H1 (cell line): Measurements from ENCODE around the gene ATF7IP2. TPM values are rescaled to one million over a fixed set of nuclear protein-coding genes. Genes with fewer than 3 reads are reported as not detected.
"Not testable (repeated sequence)": the region's sequence is repeated elsewhere in the genome, so short reads cannot be mapped to it uniquely, and the experiment has no call there.

ENCODE experiments used
- CTCF ChIA-PET: fragments of 300-600 bp; sonication (Branson Sonifier 250); formaldehyde crosslinking; loops from one replicate; lab custom pipeline; 2021; ENCODE audit not compliant: partially characterized antibody; lab: Charles Lee
- POLR2A ChIA-PET: fragments of 300-600 bp; sonication (Branson Sonifier 250); formaldehyde crosslinking; loops from one replicate; lab custom pipeline; 2021; ENCODE audit warnings: inconsistent platforms; ENCODE audit not compliant: partially characterized antibody; lab: Charles Lee
- DNase-seq, 2 experiments: peaks; one replicate each; pipeline versions ENCODE4 v3.0.0 to v3.0.0-alpha.2; 2010 to 2022; ENCODE audit warnings: low spot score in 2 of 2, low read depth in 1 of 2, mixed read lengths in 1 of 2
- FAIRE-seq: peaks from 2 replicates; lab custom pipeline; 2011; peaks lifted over from hg19 to GRCh38; lab: Jason Lieb, UNC
- H2AFZ ChIP-seq: 2 replicates; pipeline ENCODE4 v1.8.1; 2012; ENCODE audit warnings: low read length, inconsistent platforms
- H2AK5ac ChIP-seq: 2 replicates; pipeline ENCODE4 v1.6.1; 2013; ENCODE audit warnings: low read depth, low read length
- H2BK120ac ChIP-seq: replicated peaks from 2 replicates; pipeline ENCODE3; 2013; ENCODE audit warnings: low read depth, low read length, inconsistent platforms
- H2BK12ac ChIP-seq: 2 replicates; pipeline ENCODE4 v1.6.1; 2013; ENCODE audit warnings: low read depth, low read length
- H2BK15ac ChIP-seq: 2 replicates; pipeline ENCODE4 v1.6.1; 2013; ENCODE audit warnings: low read length
- H2BK20ac ChIP-seq: 2 replicates; pipeline ENCODE4 v1.6.1; 2013; ENCODE audit warnings: low read length
- H2BK5ac ChIP-seq: 2 replicates; pipeline ENCODE4 v1.6.1; 2013; ENCODE audit warnings: low read depth, low read length
- H3K14ac ChIP-seq: 2 replicates; pipeline ENCODE4 v1.6.1; 2013; ENCODE audit warnings: inconsistent platforms; ENCODE audit not compliant: insufficient read length
- H3K18ac ChIP-seq: 2 replicates; pipeline ENCODE4 v1.6.1; 2013; ENCODE audit warnings: low read length; ENCODE audit errors: extremely low read depth
- H3K23ac ChIP-seq: 2 replicates; pipeline ENCODE4 v1.6.1; 2013; ENCODE audit warnings: inconsistent platforms; ENCODE audit not compliant: insufficient read length
- H3K23me2 ChIP-seq: 2 replicates; pipeline ENCODE4 v1.6.1; 2013; ENCODE audit warnings: low read depth, low read length
- H3K27ac ChIP-seq: 2 replicates; pipeline ENCODE4 v1.6.1; 2011; ENCODE audit warnings: low read depth, low read length, inconsistent platforms
- H3K27me3 ChIP-seq, 4 experiments: replicated peaks in 1 of 4; 1 replicate in 1 of 4; 2 replicates in 3 of 4; pipeline versions ENCODE4 v1.6.1 to v1.8.1; 2011 to 2013; ENCODE audit warnings: low read length in 3 of 4, mild to moderate bottlenecking in 3 of 4, inconsistent platforms in 2 of 4, mixed read lengths in 2 of 4, moderate library complexity in 1 of 4; ENCODE audit not compliant: control insufficient read depth in 3 of 4, insufficient read depth in 3 of 4; ENCODE audit errors: extremely low read depth in 1 of 4
- H3K36me3 ChIP-seq, 4 experiments: 2 replicates each; pipeline versions ENCODE4 v1.6.1 to v1.8.1; 2011 to 2013; ENCODE audit warnings: mild to moderate bottlenecking in 4 of 4, low read length in 3 of 4, moderate library complexity in 2 of 4, control low read depth in 1 of 4, inconsistent platforms in 1 of 4; ENCODE audit not compliant: insufficient read depth in 4 of 4, control insufficient read depth in 2 of 4
- H3K4ac ChIP-seq: replicated peaks from 2 replicates; pipeline ENCODE3; 2013; ENCODE audit warnings: low read length, low read depth, mixed read lengths, inconsistent platforms; ENCODE audit not compliant: insufficient read length
- H3K4me1 ChIP-seq, 4 experiments: replicated peaks in 1 of 4; 1 replicate in 1 of 4; 2 replicates in 3 of 4; pipeline versions ENCODE4 v1.6.1 to v1.8.1; 2011 to 2013; ENCODE audit warnings: low read length in 3 of 4, inconsistent platforms in 2 of 4, mixed read lengths in 1 of 4; ENCODE audit not compliant: insufficient read depth in 4 of 4, control insufficient read depth in 3 of 4
- H3K4me2 ChIP-seq, 2 experiments: 2 replicates each; pipeline versions ENCODE4 v1.6.1 to v1.8.1; 2011 to 2013; ENCODE audit warnings: low read depth in 2 of 2, low read length in 2 of 2, control low read depth in 1 of 2, inconsistent platforms in 1 of 2, mild to moderate bottlenecking in 1 of 2; ENCODE audit not compliant: insufficient read depth in 1 of 2
- H3K4me3 ChIP-seq, 4 experiments: fragments of 200-600, 300-600 bp in 1 of 4; sonication (generic), shearing (Covaris generic), sonication (Bioruptor Twin) in 1 of 4; 2 replicates each; pipeline versions ENCODE4 v1.5.1 to v1.8.1; 2011 to 2016; ENCODE audit warnings: low read length in 4 of 4, low read depth in 3 of 4, control low read depth in 2 of 4, inconsistent platforms in 2 of 4, mild to moderate bottlenecking in 2 of 4, mixed read lengths in 1 of 4, moderate library complexity in 1 of 4; ENCODE audit not compliant: insufficient read depth in 2 of 4; ENCODE audit errors: extremely low read depth in 1 of 4
- H3K56ac ChIP-seq: replicated peaks from 2 replicates; pipeline ENCODE3; 2013; ENCODE audit warnings: low read depth, mild to moderate bottlenecking, mixed read lengths, low read length, inconsistent platforms; ENCODE audit not compliant: insufficient read length
- H3K79me1 ChIP-seq: 2 replicates; pipeline ENCODE4 v1.6.1; 2013; ENCODE audit warnings: low read depth, low read length, control low read depth
- H3K79me2 ChIP-seq, 2 experiments: 2 replicates each; pipeline versions ENCODE4 v1.6.1 to v1.8.1; 2012 to 2013; ENCODE audit warnings: low read length in 2 of 2, mild to moderate bottlenecking in 2 of 2, inconsistent platforms in 1 of 2; ENCODE audit not compliant: insufficient read depth in 2 of 2, control insufficient read depth in 1 of 2
- H3K9ac ChIP-seq, 4 experiments: replicated peaks in 1 of 4; 1 replicate in 1 of 4; 2 replicates in 3 of 4; pipeline versions ENCODE4 v1.6.1 to v1.8.1; 2011 to 2013; ENCODE audit warnings: low read depth in 3 of 4, low read length in 3 of 4, control low read depth in 2 of 4, mild to moderate bottlenecking in 2 of 4, moderate library complexity in 2 of 4, inconsistent platforms in 1 of 4; ENCODE audit errors: extremely low read depth in 1 of 4
- H3K9me3 ChIP-seq, 2 experiments: 2 replicates each; pipeline versions ENCODE4 v1.6.1 to v1.8.1; 2012 to 2013; ENCODE audit warnings: mild to moderate bottlenecking in 2 of 2, moderate library complexity in 2 of 2, control low read depth in 1 of 2, inconsistent platforms in 1 of 2, low read depth in 1 of 2, low read length in 1 of 2, mixed read lengths in 1 of 2; ENCODE audit not compliant: insufficient read depth in 2 of 2
- H4K20me1 ChIP-seq, 2 experiments: replicated peaks in 1 of 2; 2 replicates each; pipeline versions ENCODE3 to v1.8.1; 2011 to 2013; ENCODE audit warnings: inconsistent platforms in 2 of 2, low read length in 2 of 2, mild to moderate bottlenecking in 1 of 2; ENCODE audit not compliant: insufficient read depth in 2 of 2, control insufficient read depth in 1 of 2
- H4K5ac ChIP-seq: 2 replicates; pipeline ENCODE4 v1.6.1; 2013; ENCODE audit warnings: low read length, low read depth, mixed read lengths, inconsistent platforms; ENCODE audit not compliant: insufficient read length
- H4K8ac ChIP-seq: 2 replicates; pipeline ENCODE4 v1.8.0; 2013; ENCODE audit warnings: mild to moderate bottlenecking, moderate library complexity, low read length, inconsistent platforms; ENCODE audit not compliant: insufficient read depth; ENCODE audit errors: extremely low read depth
- H4K91ac ChIP-seq: replicated peaks from 2 replicates; pipeline ENCODE3; 2013; ENCODE audit warnings: low read length, mixed read lengths, inconsistent platforms; ENCODE audit not compliant: insufficient read length
- POU5F1 ChIP-seq: IDR thresholded peaks from 2 replicates; pipeline ENCODE4 v1.6.1; 2011; ENCODE audit warnings: low read depth, mild to moderate bottlenecking, low read length, moderate library complexity
- RFX5 ChIP-seq: IDR thresholded peaks from 2 replicates; pipeline ENCODE4 v1.6.1; 2011; ENCODE audit warnings: low read depth, low read length, improper control_type of control experiment, borderline replicate concordance
- RNF2 ChIP-seq: fragments of 200-900, 300-1000 bp; sonication (generic); IDR thresholded peaks from 2 replicates; pipeline ENCODE4 v1.7.1; 2016; ENCODE audit warnings: borderline replicate concordance, low read depth, mild to moderate bottlenecking, antibody characterized with exemption, low read length; ENCODE audit not compliant: poor library complexity, severe bottlenecking; ENCODE audit errors: missing control alignments
- TAF1 ChIP-seq: IDR thresholded peaks from 2 replicates; pipeline ENCODE4 v1.6.1; 2011; ENCODE audit warnings: mild to moderate bottlenecking, low read depth, low read length
- WGBS, 2 experiments: shearing (Covaris generic) in 1 of 2; methylation state at CpG; one replicate each; pipeline versions ENCODE4 v1.1.6 to v1.1.7; 2013 to 2015; ENCODE audit warnings: low lambda C conversion rate in 2 of 2, mixed read lengths in 2 of 2, inconsistent platforms in 1 of 2, low coverage in 1 of 2, missing lambda C conversion rate in 1 of 2; ENCODE audit not compliant: insufficient replicate concordance in 2 of 2, insufficient coverage in 1 of 2, insufficient read length in 1 of 2; ENCODE audit errors: extremely low coverage in 1 of 2, missing lambda C conversion rate in 1 of 2; 5-methylcytosine and 5-hydroxymethylcytosine counted together
- polyA plus RNA-seq, 7 experiments: library from polyadenylated mRNA; depleted of rRNA in 3 of 7; stranded (reverse) in 5 of 7; unstranded in 2 of 7; fragments of >200 nt in 5 of 7; fragments of 200-250 nt in 2 of 7; gene quantifications; 1 replicate in 5 of 7; 2 replicates in 1 of 7; 4 replicates in 1 of 7; pipeline versions ENCODE4 v1.2.1 to v1.2.3, GENCODE V29; 2011 to 2013; ENCODE audit warnings: missing spikeins in 2 of 7, mixed read lengths in 2 of 7
- total RNA-seq: library from RNA; stranded (reverse); fragmentation: NEBNext Ultra II Directional; extraction: Animal tissue kit (Norgen Biotek cat#: 25700); gene quantifications from 2 replicates; pipeline ENCODE4 v1.2.1, GENCODE V29; 2021
- TF ChIP-seq, protein P1 (sequence below): IDR thresholded peaks from 2 replicates; pipeline ENCODE4 v1.6.1; 2011; ENCODE audit warnings: low read length, improper control_type of control experiment

The ATF7IP2 gene
- total and polyA plus RNA-seq, 2 of the 8 experiments (the other 6 are each of a cell fraction or from before 2014, with no cell fraction given): 28.7 to 32.8 TPM

- TF ChIP-seq, protein P1, sequence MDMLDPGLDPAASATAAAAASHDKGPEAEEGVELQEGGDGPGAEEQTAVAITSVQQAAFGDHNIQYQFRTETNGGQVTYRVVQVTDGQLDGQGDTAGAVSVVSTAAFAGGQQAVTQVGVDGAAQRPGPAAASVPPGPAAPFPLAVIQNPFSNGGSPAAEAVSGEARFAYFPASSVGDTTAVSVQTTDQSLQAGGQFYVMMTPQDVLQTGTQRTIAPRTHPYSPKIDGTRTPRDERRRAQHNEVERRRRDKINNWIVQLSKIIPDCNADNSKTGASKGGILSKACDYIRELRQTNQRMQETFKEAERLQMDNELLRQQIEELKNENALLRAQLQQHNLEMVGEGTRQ: no peak
- TF ChIP-seq TAF1: no peak
- no peak for TF ChIP-seq RNF2
- no peak for TF ChIP-seq RFX5
- TF ChIP-seq POU5F1: no peak
Measured at GRCh38 chr16:10362077-10362863, 23.6 kb upstream of the ATF7IP2 start (continued).

DNA sequence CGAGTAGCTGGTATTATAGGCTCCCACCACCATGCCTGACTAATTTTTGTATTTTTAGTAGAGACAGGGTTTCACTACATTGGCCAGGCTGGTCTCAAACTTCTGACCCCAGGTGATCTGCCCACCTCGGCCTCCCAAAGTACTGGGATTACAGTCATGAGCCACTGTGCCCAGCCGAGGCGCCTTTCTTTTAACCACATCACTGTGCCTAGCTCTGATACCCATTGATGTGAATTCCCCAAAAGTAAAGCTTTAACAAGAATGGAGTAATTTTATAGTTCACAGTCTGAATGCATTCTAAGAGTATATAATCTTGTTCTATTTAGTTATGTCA is 23.0 kb upstream of the ATF7IP2 start:
- DNase-seq, H2BK5ac ChIP-seq, H3K4me3 ChIP-seq, H3K14ac ChIP-seq, H2BK120ac ChIP-seq, H3K9ac ChIP-seq, H4K5ac ChIP-seq, H4K8ac ChIP-seq, H2BK15ac ChIP-seq, H3K27ac ChIP-seq, H2BK20ac ChIP-seq, H2AFZ ChIP-seq, H3K9me3 ChIP-seq, H3K56ac ChIP-seq, H3K18ac ChIP-seq, H3K23me2 ChIP-seq, H3K4me2 ChIP-seq, H3K4me1 ChIP-seq, H3K4ac ChIP-seq, H3K79me2 ChIP-seq, H4K91ac ChIP-seq, H3K23ac ChIP-seq, H2AK5ac ChIP-seq, H4K20me1 ChIP-seq, H2BK12ac ChIP-seq, POLR2A ChIA-PET, H3K36me3 ChIP-seq, H3K27me3 ChIP-seq, H3K79me1 ChIP-seq, FAIRE-seq: not testable (repeated sequence)
- CTCF ChIA-PET: interaction anchor here (0.7 to 1.3 kb wide), 4 partner anchors 18 to 375 kb away, joined by 3 to 6 read pairs (median 3); no protein-coding TSS in a partner anchor
- 82% methylated on average over 4 of the region's 4 CpGs; no CpG with 5 or more reads in 1 of the 2 experiments for WGBS, 2 experiments
